Heart left ventricle (tissue), 13 donors: ENCODE data around the gene PCCA.

Experiments
- CTCF ChIP-seq, 12 donors: fragments of 200-600 bp; sonication (generic) in 4 of 12; IDR thresholded peaks; one replicate each; pipeline versions ENCODE4 v1.5.0 to v1.8.0; 2018 to 2022; ENCODE audit warnings: antibody characterized with exemption in 12 of 12, mild to moderate bottlenecking in 5 of 12
- POLR2A ChIP-seq, 2 donors: fragments of 450-650 bp; IDR thresholded peaks; one replicate each; pipeline ENCODE4 v1.6.1; 2017; ENCODE audit warnings: antibody characterized with exemption in 2 of 2, mild to moderate bottlenecking in 2 of 2, moderate library complexity in 2 of 2
- donor health status: ischemic (EF 13 %, LVEDD 7.1; RV severe dilation, severe dysfunction).
- donor health status: DM: no; HTN: yes; CAD: no.
- donor health status: DM: no; HTN: no; CAD: no.
- donor health status: ischemic (EF 25% LVEDD 6.9; RV normal size, moderate dysfunction).
- donor health status: ischemic (EF 25% LVEDD 5.7; RV mildly dilated, moderate dysfunction).
- donor health status: ischemic (EF 35%, LVEDD 5.7; RV mildly dilated, moderate dysfunction).
- donor health status: nonischemic (EF 11% LVEDD 7.7; RV severe dilation, severe dysfunction).
- donor health status: DM: yes; HTN: yes; CAD: no.
- donor health status: PGD.
- donor health status: ischemic (EF 29% LVEDD 5.4; RV normal size, mild dysfunction).
- donor health status: nonischemic (EF 23%, LVEDD 6.1; RV moderate dilation, normal function).

DNA sequence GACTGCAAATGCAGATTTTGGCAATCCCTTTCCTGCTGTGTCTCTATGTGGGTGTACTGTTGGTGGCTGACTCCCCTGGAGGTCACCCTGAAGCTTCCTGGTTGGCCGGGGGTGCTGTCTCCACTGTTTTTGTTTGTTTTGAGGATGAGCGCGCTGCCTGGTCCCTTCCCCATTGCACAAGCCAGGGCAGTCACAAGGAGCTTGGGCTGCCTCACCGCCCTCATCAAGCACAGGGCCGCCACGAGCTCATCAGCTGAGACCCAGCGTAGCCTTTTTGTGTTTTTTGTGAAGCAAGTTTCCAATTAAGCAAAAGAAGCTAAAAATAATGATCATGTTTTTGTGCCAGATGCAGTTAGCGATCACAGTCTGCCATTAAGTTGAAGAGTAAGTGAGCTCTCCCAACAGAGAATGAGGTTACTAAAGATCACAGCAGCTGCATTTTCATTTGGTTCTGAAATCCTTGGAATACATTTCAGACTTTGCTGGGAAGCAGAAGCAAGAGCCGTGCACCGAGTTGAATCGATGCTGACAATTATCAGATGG is 441.8 kb downstream of the PCCA start:
- TF ChIP-seq CTCF (IDR thresholded peaks at IDR 0.05) = no peak
- TF ChIP-seq POLR2A (IDR thresholded peaks at IDR 0.05) = no peak
